Measurements from ENCODE around the gene PLB1.

Gene PLB1

DNA sequence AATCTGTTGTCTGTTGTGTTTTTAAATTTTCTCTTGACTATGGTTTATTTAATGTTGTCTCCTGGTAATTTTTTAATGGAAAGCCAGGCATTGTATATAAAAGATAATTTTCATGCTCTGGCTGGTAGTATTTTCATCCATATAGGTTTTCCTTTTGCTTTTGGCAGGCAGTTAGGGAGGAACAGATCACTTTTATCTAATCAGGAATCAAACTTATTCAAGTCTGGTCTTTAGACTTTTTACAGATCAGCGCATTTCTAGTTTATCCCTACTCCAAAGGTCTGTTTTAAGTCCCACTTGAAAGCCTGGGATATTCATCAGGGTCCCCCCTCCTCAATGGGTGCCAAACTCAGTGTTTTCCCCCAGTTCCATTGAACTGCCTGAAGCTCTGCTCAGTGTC lies 17.2 kb downstream of the PLB1 start:
- Histone ChIP-seq H3K9me3 (ENCODE audit: low read length) (no peaks in the 10 kb centered on the region), H3K4me3 (ENCODE audit: low read depth, low read length, poor library complexity, severe bottlenecking) (no peak overlapping the region), H3K27ac (ENCODE audit: low read depth, low read length, poor library complexity, severe bottlenecking) (no peak overlapping the region), H3K4me1 (ENCODE audit: insufficient read depth, low read length, severe bottlenecking) (no peaks in the 10 kb centered on the region), H3K9ac (ENCODE audit: low read length) (no peak overlapping the region), H3K4me2 (ENCODE audit: low read length) (no peak overlapping the region), H3F3A (ENCODE audit: insufficient read depth, low read length) (no peaks in the 10 kb centered on the region), H4K20me1 (ENCODE audit: insufficient read depth, low read length) (no peaks in the 10 kb centered on the region), H3K9me2 (ENCODE audit: low read depth, low read length) (no peaks in the 10 kb centered on the region), H3K36me3 (ENCODE audit: insufficient read depth, low read length) (no peaks in the 10 kb centered on the region), H3K27me3 (ENCODE audit: insufficient read depth, low read length) (no peaks in the 10 kb centered on the region; the same call in 1 of the 2 replicates), H3K79me2 (ENCODE audit: insufficient read depth, low read length) (no peaks in the 10 kb centered on the region), H2AFZ (ENCODE audit: low read length) (no peak overlapping the region)
- TF ChIP-seq, protein P1, sequence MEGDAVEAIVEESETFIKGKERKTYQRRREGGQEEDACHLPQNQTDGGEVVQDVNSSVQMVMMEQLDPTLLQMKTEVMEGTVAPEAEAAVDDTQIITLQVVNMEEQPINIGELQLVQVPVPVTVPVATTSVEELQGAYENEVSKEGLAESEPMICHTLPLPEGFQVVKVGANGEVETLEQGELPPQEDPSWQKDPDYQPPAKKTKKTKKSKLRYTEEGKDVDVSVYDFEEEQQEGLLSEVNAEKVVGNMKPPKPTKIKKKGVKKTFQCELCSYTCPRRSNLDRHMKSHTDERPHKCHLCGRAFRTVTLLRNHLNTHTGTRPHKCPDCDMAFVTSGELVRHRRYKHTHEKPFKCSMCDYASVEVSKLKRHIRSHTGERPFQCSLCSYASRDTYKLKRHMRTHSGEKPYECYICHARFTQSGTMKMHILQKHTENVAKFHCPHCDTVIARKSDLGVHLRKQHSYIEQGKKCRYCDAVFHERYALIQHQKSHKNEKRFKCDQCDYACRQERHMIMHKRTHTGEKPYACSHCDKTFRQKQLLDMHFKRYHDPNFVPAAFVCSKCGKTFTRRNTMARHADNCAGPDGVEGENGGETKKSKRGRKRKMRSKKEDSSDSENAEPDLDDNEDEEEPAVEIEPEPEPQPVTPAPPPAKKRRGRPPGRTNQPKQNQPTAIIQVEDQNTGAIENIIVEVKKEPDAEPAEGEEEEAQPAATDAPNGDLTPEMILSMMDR (IDR thresholded peaks at IDR 0.05; ENCODE audit: low read length), result no peak
- TF ChIP-seq EZH2 (IDR thresholded peaks at IDR 0.05; ENCODE audit: borderline replicate concordance, low read length), result no peak

GRCh38 chr2:28515176-28515751 lies 19.4 kb downstream of the PLB1 start:
- no peak overlapping the region for H3K9ac ChIP-seq (ENCODE audit: low read length)

DNA sequence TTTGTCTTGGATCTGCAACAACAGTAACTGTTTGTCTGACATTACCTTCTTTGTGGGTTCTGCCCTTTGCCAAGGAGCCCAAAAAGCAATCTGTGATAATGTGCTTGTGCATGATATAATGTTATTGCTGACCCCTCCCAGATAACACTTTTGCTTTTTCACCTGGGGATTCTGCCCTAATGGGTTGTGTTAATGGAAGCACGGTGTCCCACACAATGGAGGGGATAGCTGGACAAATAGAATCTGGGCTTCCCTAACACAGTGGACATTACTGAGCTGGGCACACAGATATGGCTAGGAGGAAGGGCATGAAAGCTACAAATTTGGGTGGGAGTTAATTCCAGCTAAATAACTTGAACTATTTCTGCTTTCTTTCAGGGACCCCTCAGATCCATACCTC lies 20.6 kb downstream of the PLB1 start:
- TF ChIP-seq EZH2 (IDR thresholded peaks at IDR 0.05; ENCODE audit: borderline replicate concordance, low read length), result no peak
- TF ChIP-seq, protein P1 (IDR thresholded peaks at IDR 0.05; ENCODE audit: low read length), result no peak
- Histone ChIP-seq H3K27me3 (ENCODE audit: insufficient read depth, low read length) (no peaks in the 10 kb centered on the region; the same call in 1 of the 2 replicates), H3K4me3 (ENCODE audit: low read depth, low read length, poor library complexity, severe bottlenecking) (no peak overlapping the region), H2AFZ (ENCODE audit: low read length) (no peak overlapping the region), H3K9me3 (ENCODE audit: low read length) (no peaks in the 10 kb centered on the region), H3F3A (ENCODE audit: insufficient read depth, low read length) (no peaks in the 10 kb centered on the region), H3K4me1 (ENCODE audit: insufficient read depth, low read length, severe bottlenecking) (no peaks in the 10 kb centered on the region), H3K79me2 (ENCODE audit: insufficient read depth, low read length) (no peaks in the 10 kb centered on the region), H3K36me3 (ENCODE audit: insufficient read depth, low read length) (no peaks in the 10 kb centered on the region), H3K4me2 (ENCODE audit: low read length) (no peak overlapping the region), H3K27ac (ENCODE audit: low read depth, low read length, poor library complexity, severe bottlenecking) (no peak overlapping the region), H4K20me1 (ENCODE audit: insufficient read depth, low read length) (no peaks in the 10 kb centered on the region), H3K9me2 (ENCODE audit: low read depth, low read length) (no peaks in the 10 kb centered on the region), H3K9ac (ENCODE audit: low read length) (no peak overlapping the region)

More at GRCh38 chr2:28515176-28515751, 19.4 kb downstream of the PLB1 start:
- Histone ChIP-seq H3K9me3 (ENCODE audit: low read length) (no peaks in the 10 kb centered on the region), H3K4me1 (ENCODE audit: insufficient read depth, low read length, severe bottlenecking) (no peaks in the 10 kb centered on the region), H3F3A (ENCODE audit: insufficient read depth, low read length) (no peaks in the 10 kb centered on the region), H3K79me2 (ENCODE audit: insufficient read depth, low read length) (no peaks in the 10 kb centered on the region), H3K36me3 (ENCODE audit: insufficient read depth, low read length) (no peaks in the 10 kb centered on the region), H3K27me3 (ENCODE audit: insufficient read depth, low read length) (no peaks in the 10 kb centered on the region; the same call in 1 of the 2 replicates), H2AFZ (ENCODE audit: low read length) (no peak overlapping the region), H3K9me2 (ENCODE audit: low read depth, low read length) (no peaks in the 10 kb centered on the region), H3K4me3 (ENCODE audit: low read depth, low read length, poor library complexity, severe bottlenecking) (no peak overlapping the region), H3K4me2 (ENCODE audit: low read length) (no peak overlapping the region), H3K27ac (ENCODE audit: low read depth, low read length, poor library complexity, severe bottlenecking) (no peak overlapping the region), H4K20me1 (ENCODE audit: insufficient read depth, low read length) (no peaks in the 10 kb centered on the region)
- TF ChIP-seq EZH2 (IDR thresholded peaks at IDR 0.05; ENCODE audit: borderline replicate concordance, low read length), result no peak
- TF ChIP-seq, protein P1 (IDR thresholded peaks at IDR 0.05; ENCODE audit: low read length), result no peak

All from OCI-LY1 (cell line).